DMS53 treated with DMSO at 0.1 percent for 48 hours (cell line): Measurements from ENCODE around the gene EPRS1.
"Not testable (repeated sequence)": the region's sequence is repeated elsewhere in the genome, so short reads cannot be mapped to it uniquely, and the experiment has no call there.

ENCODE experiments used
- DNase-seq: peaks from one replicate; lab custom pipeline; 2025; ENCODE audit not compliant: unreplicated experiment; lab: John Stamatoyannopoulos, UW

Gene EPRS1

GRCh38 chr1:220040028-220040596, 6.2 kb downstream of the EPRS1 start:
- DNase-seq, result no peak

GRCh38 chr1:220038640-220039039, 7.7 kb downstream of the EPRS1 start:
- no peak for DNase-seq

- DNase-seq, result not testable (repeated sequence)
Measured at GRCh38 chr1:220037810-220038209, 8.5 kb downstream of the EPRS1 start.

GRCh38 chr1:220032911-220033310, 13.4 kb downstream of the EPRS1 start:
- DNase-seq, result no peak

GRCh38 chr1:220031287-220031686, 15.0 kb downstream of the EPRS1 start:
- no peak for DNase-seq

GRCh38 chr1:220028346-220028895, 17.9 kb downstream of the EPRS1 start:
- no peak for DNase-seq

- no peak for DNase-seq
Measured at GRCh38 chr1:220019071-220019470, 27.2 kb downstream of the EPRS1 start.

GRCh38 chr1:220013497-220013896, 32.8 kb downstream of the EPRS1 start:
- DNase-seq, result no peak

- DNase-seq, result no peak
Measured at GRCh38 chr1:220012259-220012658, 34.0 kb downstream of the EPRS1 start.

GRCh38 chr1:220011620-220012019, 34.7 kb downstream of the EPRS1 start:
- no peak for DNase-seq

- DNase-seq, result no peak
Measured at GRCh38 chr1:220007438-220007837, 38.9 kb downstream of the EPRS1 start.

DNA sequence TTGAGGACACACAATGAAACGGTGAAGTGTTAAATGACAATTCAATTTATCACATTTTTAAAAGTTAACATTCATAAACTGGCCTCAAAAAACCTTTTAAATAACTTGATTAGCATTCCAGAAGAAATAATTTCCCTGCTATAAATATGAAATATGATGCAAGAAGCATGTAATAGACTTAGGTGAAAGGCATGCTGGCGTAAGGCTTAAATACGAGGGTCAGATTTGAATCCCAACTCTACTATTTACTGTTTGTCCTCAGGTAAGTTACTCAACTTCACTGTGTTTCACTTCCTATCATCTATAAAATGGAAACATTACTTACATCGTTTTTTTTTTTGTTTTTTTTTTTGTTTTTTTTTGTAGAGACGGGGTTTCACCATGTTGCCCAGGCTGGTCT, 40.8 kb downstream of the EPRS1 start:
- DNase-seq, result no peak

- no peak for DNase-seq
Measured at GRCh38 chr1:220003610-220004299, 42.5 kb downstream of the EPRS1 start.

DNA sequence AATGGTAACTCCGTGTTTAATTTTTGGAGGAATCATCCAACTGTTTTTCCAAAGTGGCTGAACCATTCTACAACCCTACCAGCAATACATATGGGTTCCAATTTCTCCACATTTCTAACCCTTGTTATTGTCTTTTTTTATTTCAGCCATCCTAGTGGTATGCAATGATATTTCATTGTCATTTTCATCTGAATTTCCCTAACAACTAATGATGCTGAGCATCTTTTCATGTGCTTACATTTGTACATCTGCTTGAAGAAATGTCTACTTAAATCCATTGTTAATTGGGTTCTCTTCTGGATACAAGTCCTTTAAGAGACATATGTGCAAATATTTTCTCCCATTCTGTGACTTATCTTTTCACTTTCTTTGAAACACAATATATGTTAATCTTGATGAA, 43.3 kb downstream of the EPRS1 start:
- DNase-seq, result no peak

DNA sequence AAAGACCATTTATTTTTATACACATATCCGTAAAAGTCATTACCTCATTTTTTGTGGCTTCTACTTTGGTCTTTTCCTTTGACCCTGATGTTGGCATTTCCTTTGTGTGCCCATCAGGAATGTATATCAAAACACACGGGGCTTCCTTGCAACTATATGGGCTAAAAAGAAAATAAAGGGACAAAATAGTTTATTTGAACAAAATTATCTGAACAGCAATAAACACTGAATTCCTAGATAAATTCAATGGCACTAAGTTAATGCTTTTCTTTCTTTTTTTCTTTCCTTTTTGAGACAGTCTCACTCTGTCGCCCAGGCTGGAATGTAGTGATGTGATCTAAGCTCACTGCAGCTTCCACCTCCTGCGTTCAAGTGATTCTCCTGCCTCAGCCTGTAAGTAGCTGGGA, 45.2 kb downstream of the EPRS1 start:
- DNase-seq, result no peak

DNA sequence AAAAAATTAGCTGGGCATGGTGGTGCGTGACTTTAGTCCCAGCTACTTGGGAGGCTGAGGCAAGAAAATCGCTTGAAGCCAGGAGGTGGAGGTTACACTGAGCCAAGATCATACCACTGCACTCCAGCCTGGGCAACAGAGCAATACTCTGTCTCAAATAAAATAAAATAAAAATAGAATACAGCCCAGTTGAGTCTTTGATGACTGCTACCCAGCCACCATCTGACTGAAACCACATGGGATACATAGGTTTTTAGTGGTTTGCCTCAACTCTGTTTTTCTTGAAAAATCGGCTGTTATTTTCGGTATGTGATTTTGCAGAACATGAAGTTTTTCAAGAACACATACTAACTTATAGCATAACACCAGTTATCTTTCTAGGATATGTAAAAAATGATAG, 46.5 kb downstream of the EPRS1 start:
- no peak for DNase-seq
